Bronchial epithelial cell (primary cell): ENCODE results near the gene CCDC149. TPM values are rescaled to one million over a fixed set of nuclear protein-coding genes. Genes with fewer than 3 reads are reported as not detected.

Experiments
- DNase-seq: peaks from one replicate; pipeline ENCODE4 v3.0.0-alpha.2; 2010; ENCODE audit warnings: low read depth
- FAIRE-seq: peaks from 2 replicates; lab custom pipeline; 2011; peaks lifted over from hg19 to GRCh38; lab: Jason Lieb, UNC
- H3K27me3 ChIP-seq: 2 replicates; pipeline ENCODE4 v1.5.1; 2011; ENCODE audit warnings: low read length; ENCODE audit not compliant: control insufficient read depth, insufficient read depth
- H3K36me3 ChIP-seq: 2 replicates; pipeline ENCODE4 v1.5.1; 2011; ENCODE audit warnings: low read length; ENCODE audit not compliant: control insufficient read depth, insufficient read depth
- H3K4me3 ChIP-seq: 2 replicates; pipeline ENCODE4 v1.5.1; 2011; ENCODE audit warnings: mild to moderate bottlenecking, low read depth, low read length, control low read depth
- CTCF ChIP-seq: IDR thresholded peaks from 2 replicates; pipeline ENCODE4 v1.5.1; 2011; ENCODE audit warnings: mild to moderate bottlenecking, moderate library complexity, low read length, control low read depth, inconsistent platforms; ENCODE audit not compliant: insufficient read depth, severe bottlenecking
- total RNA-seq: library from RNA; depleted of rRNA; stranded (reverse); fragments of >200 nt; gene quantifications from 2 replicates; pipeline ENCODE4 v1.2.1, GENCODE V29; 2014

Gene CCDC149
- total RNA-seq, 1 donor from 2014 or later, result 4.2 TPM

DNA sequence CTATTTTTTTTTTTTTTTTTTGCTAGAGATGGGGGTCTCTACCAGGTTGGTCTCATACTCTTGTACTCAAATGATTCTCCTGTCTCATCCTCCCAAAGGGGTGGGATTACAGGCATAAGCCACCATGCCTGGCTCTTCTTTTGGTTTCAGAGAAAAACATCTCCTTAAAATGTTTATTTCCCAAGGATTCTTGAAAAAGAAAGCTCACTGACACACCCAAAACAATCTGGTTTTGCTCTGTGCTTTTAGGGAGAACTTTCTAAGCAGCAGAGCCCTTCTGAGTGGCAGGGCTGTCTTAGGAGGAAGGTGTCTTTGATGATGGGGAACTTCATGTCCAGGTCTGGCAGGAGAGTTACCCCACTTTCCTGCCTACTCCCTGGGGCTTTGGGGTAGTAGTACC lies 116.2 kb downstream of the CCDC149 start:
- Histone ChIP-seq H3K27me3 (peaks cover 7% of the 10 kb centered on the region), H3K36me3 (no peaks in the 10 kb centered on the region), H3K4me3 (no peak overlapping the region)
- no peak for FAIRE-seq
- no peak for TF ChIP-seq CTCF
- no peak for DNase-seq

- FAIRE-seq, result no peak
- Histone ChIP-seq H3K27me3 (peaks cover 7% of the 10 kb centered on the region), H3K36me3 (no peaks in the 10 kb centered on the region), H3K4me3 (no peak overlapping the region)
- no peak for TF ChIP-seq CTCF
- DNase-seq, result no peak
These were observed 117.0 kb downstream of the CCDC149 start for GRCh38 chr4:24795666-24796381.

- DNase-seq, result peak; percentile 43
- FAIRE-seq, result peak; percentile 50
- H3K36me3 ChIP-seq, result no peaks in the 10 kb centered on the region
- no peak within 1 kb of the TSS for H3K4me3 ChIP-seq
- H3K27me3 ChIP-seq, result peaks cover 7% of the 10 kb centered on the region
- TF ChIP-seq CTCF, result no peak
These were observed 117.8 kb downstream of the CCDC149 start, which contains the start of gene SOD3 for GRCh38 chr4:24794916-24795665. Gene SOD3 (plus strand): TSS chr4:24795573. CDS start chr4:24799522, 3,949 bp downstream.

DNA sequence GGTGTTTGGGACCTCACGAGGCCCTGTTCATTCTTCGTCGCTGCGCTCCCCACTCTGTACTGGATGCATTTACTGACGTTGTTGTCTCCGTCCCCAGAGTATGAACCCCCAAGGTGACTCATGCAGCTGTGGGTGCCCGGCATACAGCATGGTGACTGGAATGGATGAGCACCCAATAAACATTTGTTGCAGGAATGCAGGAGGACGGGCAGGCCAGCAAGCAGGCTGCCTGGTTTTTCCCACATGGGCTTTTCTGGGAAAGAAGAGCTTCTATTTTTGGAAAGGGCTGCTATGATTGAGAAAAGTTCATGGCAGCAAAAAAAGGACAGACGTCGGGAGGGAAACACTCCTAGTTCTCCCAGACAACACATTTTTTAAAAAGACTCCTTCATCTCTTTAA lies 118.4 kb downstream of the CCDC149 start:
- TF ChIP-seq CTCF, result no peak
- FAIRE-seq (no peak), DNase-seq (no peak)
- Histone ChIP-seq H3K4me3 (no peak overlapping the region), H3K27me3 (peaks cover 7% of the 10 kb centered on the region), H3K36me3 (no peaks in the 10 kb centered on the region)

DNA sequence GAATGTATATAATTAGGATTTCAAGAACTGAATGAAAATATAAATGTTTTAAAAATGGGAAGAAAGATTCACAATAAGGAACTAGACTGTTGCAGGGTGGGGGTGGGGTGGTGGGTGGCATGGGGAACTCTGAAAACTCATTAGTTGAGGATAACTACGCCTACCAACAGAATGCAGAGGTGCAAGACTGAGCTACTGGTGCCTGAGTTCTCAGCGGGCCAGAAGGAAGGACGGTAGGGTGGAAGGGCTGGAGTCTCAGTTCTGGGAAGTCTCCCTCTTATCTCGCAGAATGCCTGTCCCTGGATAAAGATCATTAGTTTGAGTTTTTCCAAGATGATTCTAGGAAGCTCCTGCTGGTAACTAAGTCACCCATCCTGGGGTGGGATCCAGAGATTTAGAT lies 118.8 kb downstream of the CCDC149 start:
- FAIRE-seq, result no peak
- H3K4me3 ChIP-seq, result no peak overlapping the region
- no peak for DNase-seq
- no peak for TF ChIP-seq CTCF
- H3K36me3 ChIP-seq, result no peaks in the 10 kb centered on the region
- H3K27me3 ChIP-seq, result peaks cover 7% of the 10 kb centered on the region
